Measurements from ENCODE around the gene PRLH.

Gene PRLH

DNA sequence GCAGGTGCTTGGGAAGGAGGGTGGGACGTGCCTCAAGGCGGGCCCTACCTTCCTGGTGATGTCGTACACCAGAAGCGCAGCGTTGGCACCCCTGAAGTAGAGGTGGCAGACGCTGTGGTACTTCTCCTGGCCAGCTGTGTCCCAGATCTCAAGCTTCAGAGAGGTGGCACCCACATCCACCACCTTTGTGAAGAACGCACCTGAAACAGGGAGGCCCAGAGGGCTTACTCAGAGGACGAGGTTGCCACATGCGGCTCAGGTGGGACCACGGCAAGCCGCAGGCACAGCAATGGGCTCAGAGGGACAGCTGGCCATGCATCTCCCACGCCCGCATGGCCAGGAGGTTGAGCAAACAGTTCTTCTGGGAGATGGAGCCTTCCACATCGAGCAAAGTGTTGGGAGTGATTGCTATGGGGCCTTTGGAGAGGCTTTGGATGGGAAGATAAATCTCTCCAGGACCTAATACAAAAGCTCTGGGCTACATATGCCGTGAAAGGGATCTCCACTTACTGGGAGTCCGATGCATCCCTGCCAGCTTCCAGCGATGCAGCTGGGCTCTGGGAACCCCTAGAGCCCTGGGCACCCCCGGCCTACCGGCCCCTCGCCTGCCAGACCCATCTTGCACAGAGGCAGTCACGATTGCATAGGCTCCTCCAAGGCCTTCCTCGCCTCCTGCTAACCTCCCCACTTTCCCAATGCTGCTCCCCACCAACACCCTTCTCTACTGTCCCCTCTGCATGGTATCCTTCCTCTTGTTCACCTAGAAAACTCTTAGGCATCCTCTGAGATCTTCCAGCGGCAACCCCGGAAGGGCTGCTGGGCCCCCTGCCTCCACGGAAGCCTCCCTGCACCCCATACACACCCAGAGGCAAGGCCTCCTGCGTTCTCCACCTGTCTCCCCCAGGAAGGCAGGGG is 11.8 kb downstream of the PRLH start:
- Histone ChIP-seq H3K36me3 (ENCODE audit: insufficient read depth, low read length) (no peaks in the 10 kb centered on the region), H4K20me1 (ENCODE audit: insufficient read depth, low read length, poor library complexity, severe bottlenecking) (no peaks in the 10 kb centered on the region), H3K9me3 (ENCODE audit: insufficient read depth, low read depth, low read length) (no peaks in the 10 kb centered on the region), H3K9me2 (replicated peaks; ENCODE audit: low read depth, low read length) (no peaks in the 10 kb centered on the region), H2AFZ (ENCODE audit: low read length) (no peak overlapping the region), H3K4me1 (ENCODE audit: insufficient read depth, low read length, poor library complexity, severe bottlenecking) (no peaks in the 10 kb centered on the region), H3K9ac (ENCODE audit: low read depth, low read length, poor library complexity, severe bottlenecking) (no peak overlapping the region), H3K4me2 (ENCODE audit: low read depth, low read length, poor library complexity, severe bottlenecking) (no peak overlapping the region), H3F3A (ENCODE audit: low read depth) (no peaks in the 10 kb centered on the region), H3K4me3 (ENCODE audit: low read length, poor library complexity, severe bottlenecking) (no peak overlapping the region), H3K27me3 (ENCODE audit: insufficient read depth, low read length, poor library complexity, severe bottlenecking) (no peaks in the 10 kb centered on the region), H3K79me2 (ENCODE audit: insufficient read depth, low read length) (no peaks in the 10 kb centered on the region)
- no peak for TF ChIP-seq EZH2phosphoT487 (IDR thresholded peaks at IDR 0.05; ENCODE audit: borderline replicate concordance)
- TF ChIP-seq, protein P1, sequence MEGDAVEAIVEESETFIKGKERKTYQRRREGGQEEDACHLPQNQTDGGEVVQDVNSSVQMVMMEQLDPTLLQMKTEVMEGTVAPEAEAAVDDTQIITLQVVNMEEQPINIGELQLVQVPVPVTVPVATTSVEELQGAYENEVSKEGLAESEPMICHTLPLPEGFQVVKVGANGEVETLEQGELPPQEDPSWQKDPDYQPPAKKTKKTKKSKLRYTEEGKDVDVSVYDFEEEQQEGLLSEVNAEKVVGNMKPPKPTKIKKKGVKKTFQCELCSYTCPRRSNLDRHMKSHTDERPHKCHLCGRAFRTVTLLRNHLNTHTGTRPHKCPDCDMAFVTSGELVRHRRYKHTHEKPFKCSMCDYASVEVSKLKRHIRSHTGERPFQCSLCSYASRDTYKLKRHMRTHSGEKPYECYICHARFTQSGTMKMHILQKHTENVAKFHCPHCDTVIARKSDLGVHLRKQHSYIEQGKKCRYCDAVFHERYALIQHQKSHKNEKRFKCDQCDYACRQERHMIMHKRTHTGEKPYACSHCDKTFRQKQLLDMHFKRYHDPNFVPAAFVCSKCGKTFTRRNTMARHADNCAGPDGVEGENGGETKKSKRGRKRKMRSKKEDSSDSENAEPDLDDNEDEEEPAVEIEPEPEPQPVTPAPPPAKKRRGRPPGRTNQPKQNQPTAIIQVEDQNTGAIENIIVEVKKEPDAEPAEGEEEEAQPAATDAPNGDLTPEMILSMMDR (conservative IDR thresholded peaks at IDR 0.05; ENCODE audit: low read length): no peak

DNA sequence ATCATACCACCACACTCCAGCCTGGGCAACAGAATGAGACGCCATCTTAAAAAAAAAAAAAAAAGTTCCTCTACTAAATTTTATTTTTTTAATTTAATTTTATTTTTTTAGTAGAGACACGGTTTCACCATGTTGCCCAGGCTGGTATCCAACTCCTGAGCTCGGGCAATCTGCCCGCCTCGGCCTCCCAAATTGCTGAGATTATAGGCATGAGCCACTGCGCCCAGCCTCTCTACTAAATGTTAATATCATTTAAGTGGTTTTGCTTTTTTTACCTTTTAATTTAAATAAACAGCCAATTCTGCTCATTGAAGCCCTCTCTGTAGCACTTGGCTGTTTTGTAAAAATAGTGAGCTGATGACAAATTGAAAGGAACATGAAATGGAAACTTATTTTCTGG is 15.0 kb downstream of the PRLH start:
- no peaks in the 10 kb centered on the region for H3F3A ChIP-seq (ENCODE audit: low read depth)
- no peaks in the 10 kb centered on the region for H3K9me3 ChIP-seq (ENCODE audit: insufficient read depth, low read depth, low read length)
- no peaks in the 10 kb centered on the region for H3K9me2 ChIP-seq (replicated peaks; ENCODE audit: low read depth, low read length)
- H2AFZ ChIP-seq (ENCODE audit: low read length): 0 out of 2 replicates have a peak overlapping the region, but pooled peaks have one; percentile 76
- H3K4me2 ChIP-seq (ENCODE audit: low read depth, low read length, poor library complexity, severe bottlenecking): no peak overlapping the region
- no peaks in the 10 kb centered on the region for H3K36me3 ChIP-seq (ENCODE audit: insufficient read depth, low read length)
- H3K9ac ChIP-seq (ENCODE audit: low read depth, low read length, poor library complexity, severe bottlenecking): no peak overlapping the region
- no peaks in the 10 kb centered on the region for H3K79me2 ChIP-seq (ENCODE audit: insufficient read depth, low read length)
- H3K4me3 ChIP-seq (ENCODE audit: low read length, poor library complexity, severe bottlenecking): no peak overlapping the region
- no peaks in the 10 kb centered on the region for H3K4me1 ChIP-seq (ENCODE audit: insufficient read depth, low read length, poor library complexity, severe bottlenecking)
- H3K27me3 ChIP-seq (ENCODE audit: insufficient read depth, low read length, poor library complexity, severe bottlenecking): no peaks in the 10 kb centered on the region
- TF ChIP-seq, protein P1 (conservative IDR thresholded peaks at IDR 0.05; ENCODE audit: low read length): no peak
- no peak for TF ChIP-seq EZH2phosphoT487 (IDR thresholded peaks at IDR 0.05; ENCODE audit: borderline replicate concordance)
- H4K20me1 ChIP-seq (ENCODE audit: insufficient read depth, low read length, poor library complexity, severe bottlenecking): no peaks in the 10 kb centered on the region

DNA sequence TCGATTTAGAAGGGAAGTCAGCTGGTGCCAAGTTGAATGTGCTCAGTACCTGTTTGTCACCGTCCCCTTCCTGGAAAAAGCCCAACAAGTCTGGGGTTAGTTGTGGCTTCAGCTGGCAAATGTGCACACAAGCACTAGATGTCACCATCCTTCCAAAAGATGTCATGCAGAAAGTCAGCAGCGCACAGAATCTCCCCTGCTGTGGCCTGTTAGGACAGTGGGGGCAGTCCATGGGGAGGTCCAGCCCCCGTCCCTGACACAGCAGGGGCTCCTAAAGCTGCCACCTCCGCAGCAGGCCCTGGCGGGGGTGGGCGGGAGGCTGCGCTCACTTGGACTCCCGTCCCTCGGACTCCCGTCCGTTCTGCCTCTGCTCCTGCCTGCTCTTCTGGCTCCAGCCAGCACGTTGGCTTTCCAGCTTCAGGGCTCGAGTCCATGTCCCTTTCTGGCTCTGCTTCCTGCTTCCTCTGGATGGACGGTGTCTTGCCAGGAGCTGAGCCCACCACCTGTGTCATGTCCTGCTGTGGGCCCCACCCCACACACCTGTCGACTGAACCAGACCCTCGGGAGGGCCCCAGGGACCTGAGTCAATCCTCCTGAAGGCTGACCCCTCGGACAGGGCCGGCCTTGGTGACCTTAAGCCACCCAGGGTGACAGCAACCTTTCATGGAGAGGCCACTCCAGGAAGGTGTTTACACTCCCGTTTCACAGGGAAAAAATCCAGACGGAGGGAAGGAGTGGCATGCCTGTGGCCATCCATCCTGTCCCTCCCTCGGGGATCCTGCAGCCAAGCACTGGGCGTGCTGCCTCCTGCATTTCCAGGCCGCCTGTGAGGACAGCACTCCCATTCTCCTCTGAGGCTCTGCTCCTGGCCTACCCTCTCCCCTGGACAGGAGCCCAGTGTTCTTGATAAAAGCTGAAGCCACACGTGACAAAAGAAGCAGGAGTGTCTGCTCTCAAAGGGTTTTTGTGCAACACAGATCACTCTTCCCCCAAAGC is 15.7 kb downstream of the PRLH start:
- no peaks in the 10 kb centered on the region for H3K36me3 ChIP-seq (ENCODE audit: insufficient read depth, low read length)
- no peaks in the 10 kb centered on the region for H3K9me3 ChIP-seq (ENCODE audit: insufficient read depth, low read depth, low read length)
- H3F3A ChIP-seq (ENCODE audit: low read depth): no peaks in the 10 kb centered on the region
- no peak overlapping the region for H3K4me2 ChIP-seq (ENCODE audit: low read depth, low read length, poor library complexity, severe bottlenecking)
- H2AFZ ChIP-seq (ENCODE audit: low read length): 0 out of 2 replicates have a peak overlapping the region, but pooled peaks have one; percentile 76
- H3K27me3 ChIP-seq (ENCODE audit: insufficient read depth, low read length, poor library complexity, severe bottlenecking): no peaks in the 10 kb centered on the region
- H3K4me3 ChIP-seq (ENCODE audit: low read length, poor library complexity, severe bottlenecking): no peak overlapping the region
- no peaks in the 10 kb centered on the region for H3K4me1 ChIP-seq (ENCODE audit: insufficient read depth, low read length, poor library complexity, severe bottlenecking)
- no peaks in the 10 kb centered on the region for H4K20me1 ChIP-seq (ENCODE audit: insufficient read depth, low read length, poor library complexity, severe bottlenecking)
- no peaks in the 10 kb centered on the region for H3K9me2 ChIP-seq (replicated peaks; ENCODE audit: low read depth, low read length)
- H3K9ac ChIP-seq (ENCODE audit: low read depth, low read length, poor library complexity, severe bottlenecking): no peak overlapping the region
- no peaks in the 10 kb centered on the region for H3K79me2 ChIP-seq (ENCODE audit: insufficient read depth, low read length)
- no peak for TF ChIP-seq EZH2phosphoT487 (IDR thresholded peaks at IDR 0.05; ENCODE audit: borderline replicate concordance)
- TF ChIP-seq, protein P1 (conservative IDR thresholded peaks at IDR 0.05; ENCODE audit: low read length): peak; percentile 74
